HL-60 (cell line): ENCODE results near the gene MTX2.

Experiments
- DNase-seq, 2 experiments: peaks; one replicate each; pipeline ENCODE4 v3.0.0-alpha.2; 2010 to 2020; ENCODE audit warnings: low read depth in 1 of 2, low spot score in 1 of 2
- H3K27ac ChIP-seq: fragments of 250-450 bp; sonication (Bioruptor Pico); replicated peaks from 2 replicates; pipeline ENCODE4 v1.5.1; 2020; ENCODE audit warnings: mild to moderate bottlenecking, moderate library complexity
- H3K27me3 ChIP-seq: fragments of 250-450 bp; sonication (Bioruptor Pico); 2 replicates; pipeline ENCODE4 v1.5.1; 2021; ENCODE audit warnings: mild to moderate bottlenecking, moderate library complexity; ENCODE audit not compliant: insufficient read depth, poor library complexity, severe bottlenecking
- H3K4me3 ChIP-seq: replicated peaks from 2 replicates; pipeline ENCODE4 v1.5.1; 2011; ENCODE audit warnings: mild to moderate bottlenecking, control low read depth, low read length; ENCODE audit not compliant: insufficient read depth
- GABPA ChIP-seq: IDR thresholded peaks from 2 replicates; pipeline ENCODE4 v1.6.1; 2012; ENCODE audit warnings: low read depth
- POLR2AphosphoS5 ChIP-seq: IDR thresholded peaks from 2 replicates; pipeline ENCODE4 v1.6.1; 2012; ENCODE audit warnings: low read depth
- SPI1 ChIP-seq: IDR thresholded peaks from 2 replicates; pipeline ENCODE4 v1.6.1; 2012; ENCODE audit warnings: low read depth, mild to moderate bottlenecking, borderline replicate concordance
- long read RNA-seq: library from polyadenylated mRNA; unstranded; transcript quantifications from one replicate; pipeline ENCODE4 v2.0.0, GENCODE V29; 2020
- TF ChIP-seq, protein P1 (sequence below): IDR thresholded peaks from one replicate; pipeline ENCODE4 v1.5.1; 2011; ENCODE audit warnings: low read length, control low read depth, inconsistent platforms; ENCODE audit not compliant: insufficient read depth
- TF ChIP-seq, protein P2 (sequence below): IDR thresholded peaks from 2 replicates; pipeline ENCODE4 v1.6.1; 2012; ENCODE audit warnings: low read depth; ENCODE audit not compliant: insufficient replicate concordance

MTX2 gene
- long read RNA-seq, transcript MTX2-201 (10 exons, 1,364 nt): major isoform, 176 of 262 reads
- long read RNA-seq, transcript MTX2-202 (11 exons, 1,592 nt): minor isoform, 46 of 262 reads
- long read RNA-seq, partial matches to known transcripts: 7 of 262 reads
- long read RNA-seq, other reads (novel, unspliced or antisense): 33 of 262 reads

DNA sequence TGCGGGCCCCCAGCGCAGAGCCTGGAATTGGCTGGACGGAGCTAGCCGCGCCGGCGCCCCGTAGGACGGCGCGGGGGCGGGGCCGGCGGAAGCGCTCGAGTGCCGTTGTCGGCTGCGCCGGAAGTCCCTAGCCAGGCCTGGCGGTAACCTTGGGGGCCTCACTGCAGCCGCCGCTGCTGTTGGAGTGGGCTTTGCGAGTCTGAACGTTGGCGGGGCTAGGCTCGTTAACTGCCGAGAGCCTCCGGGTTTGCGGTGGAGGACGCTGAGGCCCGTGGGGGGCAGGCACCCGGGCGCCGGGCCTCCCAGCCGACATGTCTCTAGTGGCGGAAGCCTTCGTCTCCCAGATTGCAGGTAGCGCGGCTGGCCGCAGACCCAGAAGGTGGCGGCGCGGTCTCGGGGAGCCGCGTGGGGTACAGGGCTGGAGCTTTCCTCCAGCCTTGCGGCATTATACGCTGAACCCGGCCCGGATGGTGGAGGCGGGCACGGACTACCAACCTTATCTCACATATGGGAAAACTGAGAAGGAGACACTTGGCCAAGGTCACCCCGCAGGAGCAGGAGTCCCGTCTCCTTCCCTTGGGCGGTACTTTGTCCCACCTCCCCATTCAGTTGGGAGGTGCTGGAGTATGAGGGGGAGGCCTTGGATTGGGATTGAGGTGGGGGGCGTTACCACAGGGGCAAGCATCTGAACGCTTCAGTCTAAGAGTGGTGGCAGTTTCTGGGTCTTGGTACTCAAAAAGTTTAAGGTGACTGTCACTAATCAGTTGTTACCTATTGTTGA lies at the start of gene MTX2:
Gene MTX2 (plus strand): TSS at position 124 of the 781 bp plus-strand sequence. CDS start 188 bp downstream, at position 312.
- H3K27me3 ChIP-seq: no peaks in the 10 kb centered on the region
- 0 out of 2 replicates have a peak, but pooled peaks have one; percentile 1 for TF ChIP-seq SPI1
- TF ChIP-seq, protein P1, sequence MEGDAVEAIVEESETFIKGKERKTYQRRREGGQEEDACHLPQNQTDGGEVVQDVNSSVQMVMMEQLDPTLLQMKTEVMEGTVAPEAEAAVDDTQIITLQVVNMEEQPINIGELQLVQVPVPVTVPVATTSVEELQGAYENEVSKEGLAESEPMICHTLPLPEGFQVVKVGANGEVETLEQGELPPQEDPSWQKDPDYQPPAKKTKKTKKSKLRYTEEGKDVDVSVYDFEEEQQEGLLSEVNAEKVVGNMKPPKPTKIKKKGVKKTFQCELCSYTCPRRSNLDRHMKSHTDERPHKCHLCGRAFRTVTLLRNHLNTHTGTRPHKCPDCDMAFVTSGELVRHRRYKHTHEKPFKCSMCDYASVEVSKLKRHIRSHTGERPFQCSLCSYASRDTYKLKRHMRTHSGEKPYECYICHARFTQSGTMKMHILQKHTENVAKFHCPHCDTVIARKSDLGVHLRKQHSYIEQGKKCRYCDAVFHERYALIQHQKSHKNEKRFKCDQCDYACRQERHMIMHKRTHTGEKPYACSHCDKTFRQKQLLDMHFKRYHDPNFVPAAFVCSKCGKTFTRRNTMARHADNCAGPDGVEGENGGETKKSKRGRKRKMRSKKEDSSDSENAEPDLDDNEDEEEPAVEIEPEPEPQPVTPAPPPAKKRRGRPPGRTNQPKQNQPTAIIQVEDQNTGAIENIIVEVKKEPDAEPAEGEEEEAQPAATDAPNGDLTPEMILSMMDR: no peak
- TF ChIP-seq GABPA: peak; percentile 84
- TF ChIP-seq, protein P2, sequence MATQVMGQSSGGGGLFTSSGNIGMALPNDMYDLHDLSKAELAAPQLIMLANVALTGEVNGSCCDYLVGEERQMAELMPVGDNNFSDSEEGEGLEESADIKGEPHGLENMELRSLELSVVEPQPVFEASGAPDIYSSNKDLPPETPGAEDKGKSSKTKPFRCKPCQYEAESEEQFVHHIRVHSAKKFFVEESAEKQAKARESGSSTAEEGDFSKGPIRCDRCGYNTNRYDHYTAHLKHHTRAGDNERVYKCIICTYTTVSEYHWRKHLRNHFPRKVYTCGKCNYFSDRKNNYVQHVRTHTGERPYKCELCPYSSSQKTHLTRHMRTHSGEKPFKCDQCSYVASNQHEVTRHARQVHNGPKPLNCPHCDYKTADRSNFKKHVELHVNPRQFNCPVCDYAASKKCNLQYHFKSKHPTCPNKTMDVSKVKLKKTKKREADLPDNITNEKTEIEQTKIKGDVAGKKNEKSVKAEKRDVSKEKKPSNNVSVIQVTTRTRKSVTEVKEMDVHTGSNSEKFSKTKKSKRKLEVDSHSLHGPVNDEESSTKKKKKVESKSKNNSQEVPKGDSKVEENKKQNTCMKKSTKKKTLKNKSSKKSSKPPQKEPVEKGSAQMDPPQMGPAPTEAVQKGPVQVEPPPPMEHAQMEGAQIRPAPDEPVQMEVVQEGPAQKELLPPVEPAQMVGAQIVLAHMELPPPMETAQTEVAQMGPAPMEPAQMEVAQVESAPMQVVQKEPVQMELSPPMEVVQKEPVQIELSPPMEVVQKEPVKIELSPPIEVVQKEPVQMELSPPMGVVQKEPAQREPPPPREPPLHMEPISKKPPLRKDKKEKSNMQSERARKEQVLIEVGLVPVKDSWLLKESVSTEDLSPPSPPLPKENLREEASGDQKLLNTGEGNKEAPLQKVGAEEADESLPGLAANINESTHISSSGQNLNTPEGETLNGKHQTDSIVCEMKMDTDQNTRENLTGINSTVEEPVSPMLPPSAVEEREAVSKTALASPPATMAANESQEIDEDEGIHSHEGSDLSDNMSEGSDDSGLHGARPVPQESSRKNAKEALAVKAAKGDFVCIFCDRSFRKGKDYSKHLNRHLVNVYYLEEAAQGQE: peak; percentile 55
- TF ChIP-seq POLR2AphosphoS5: peak; percentile 84
- DNase-seq: peak; percentile 38 to 77
- H3K27ac ChIP-seq: peak within 1 kb of the TSS; percentile 96
- peak within 1 kb of the TSS; percentile 93 for H3K4me3 ChIP-seq

DNA sequence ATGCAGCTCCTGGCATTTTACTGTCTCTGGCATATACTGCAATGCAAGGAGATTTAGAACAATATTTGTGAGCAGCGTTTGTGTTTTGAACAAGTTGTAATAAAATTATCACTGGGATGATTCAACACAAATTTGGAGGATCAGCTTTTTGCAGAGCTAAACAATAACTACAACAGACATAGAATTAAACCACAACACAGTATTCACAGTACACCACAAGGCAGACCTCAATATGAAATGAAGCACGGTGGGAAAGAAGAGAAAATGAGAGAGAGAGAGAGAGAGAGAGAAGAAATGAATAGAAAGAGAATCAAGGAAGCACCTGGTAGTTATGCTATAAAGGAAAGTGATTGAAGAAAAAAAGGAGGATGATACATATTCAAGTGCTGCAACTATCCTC lies 41.4 kb upstream of the MTX2 start:
- Histone ChIP-seq H3K27ac (no peak overlapping the region), H3K27me3 (peaks cover 4% of the 10 kb centered on the region), H3K4me3 (no peak overlapping the region)
- no peak for DNase-seq
- TF ChIP-seq, protein P2: no peak
- TF ChIP-seq, protein P1: no peak
- TF ChIP-seq GABPA (no peak), POLR2AphosphoS5 (no peak)

DNA sequence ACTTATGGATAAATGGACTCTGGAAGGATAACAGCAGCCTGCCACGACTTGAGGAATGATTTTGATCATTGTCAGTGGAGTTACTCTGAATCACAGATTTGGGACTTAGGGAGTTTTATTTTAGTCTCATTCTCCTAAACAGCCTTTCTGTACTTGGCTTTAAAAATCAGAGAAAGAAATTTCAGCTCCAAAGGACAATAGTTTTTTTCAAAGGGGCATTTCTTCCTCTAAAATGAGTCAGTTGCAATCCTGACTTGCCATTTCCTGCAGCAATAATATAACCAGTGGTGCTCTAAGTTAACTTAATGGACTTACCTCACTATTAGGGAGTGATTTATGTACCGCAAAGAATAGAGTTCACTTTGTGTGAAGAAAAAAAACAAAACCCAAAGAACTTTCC lies 35.1 kb upstream of the MTX2 start:
- Histone ChIP-seq H3K27me3 (peaks cover 16% of the 10 kb centered on the region), H3K4me3 (no peak overlapping the region), H3K27ac (no peak overlapping the region)
- no peak for TF ChIP-seq SPI1
- TF ChIP-seq, protein P1: no peak
- TF ChIP-seq GABPA: no peak
- TF ChIP-seq, protein P2: no peak
- no peak for TF ChIP-seq POLR2AphosphoS5
- DNase-seq: no peak
